H9 (cell line): ENCODE results near the gene ZFAND3. TPM values are rescaled to one million over a fixed set of nuclear protein-coding genes. Genes with fewer than 3 reads are reported as not detected.

Experiments
- DNase-seq: peaks from one replicate; pipeline ENCODE4 v3.0.0-alpha.2; 2017
- H2AFZ ChIP-seq: one replicate; pipeline ENCODE4 v1.6.1; 2013; ENCODE audit warnings: mild to moderate bottlenecking, low read length, control low read depth, moderate library complexity
- H2AK5ac ChIP-seq: 2 replicates; pipeline ENCODE4 v1.6.1; 2013; ENCODE audit warnings: low read length, control low read depth, mixed read lengths; ENCODE audit not compliant: insufficient read length
- H2BK120ac ChIP-seq: one replicate; pipeline ENCODE4 v1.6.1; 2013; ENCODE audit warnings: low read depth, mild to moderate bottlenecking, low read length, control low read depth, inconsistent platforms; ENCODE audit not compliant: poor library complexity, severe bottlenecking
- H2BK12ac ChIP-seq: 2 replicates; pipeline ENCODE4 v1.6.1; 2013; ENCODE audit warnings: low read length, control low read depth, mixed read lengths, low read depth; ENCODE audit not compliant: insufficient read length
- H2BK15ac ChIP-seq: 2 replicates; pipeline ENCODE4 v1.6.1; 2013; ENCODE audit warnings: low read depth, low read length, control low read depth
- H2BK20ac ChIP-seq: one replicate; pipeline ENCODE4 v1.6.1; 2013; ENCODE audit warnings: low read depth, mild to moderate bottlenecking, low read length, control low read depth, inconsistent platforms; ENCODE audit not compliant: poor library complexity, severe bottlenecking
- H2BK5ac ChIP-seq: 2 replicates; pipeline ENCODE4 v1.6.1; 2013; ENCODE audit warnings: low read length, control low read depth, mixed read lengths; ENCODE audit not compliant: insufficient read length
- H3K14ac ChIP-seq: 2 replicates; pipeline ENCODE4 v1.6.1; 2013; ENCODE audit warnings: low read length, control low read depth; ENCODE audit not compliant: insufficient read depth
- H3K18ac ChIP-seq: 2 replicates; pipeline ENCODE4 v1.6.1; 2013; ENCODE audit warnings: low read depth, mild to moderate bottlenecking, mixed read lengths, low read length, control low read depth; ENCODE audit not compliant: insufficient read length
- H3K23ac ChIP-seq: 2 replicates; pipeline ENCODE4 v1.6.1; 2013; ENCODE audit warnings: low read length, control low read depth, mixed read lengths, low read depth; ENCODE audit not compliant: insufficient read length
- H3K23me2 ChIP-seq: 2 replicates; pipeline ENCODE4 v1.6.1; 2013; ENCODE audit warnings: low read depth, mild to moderate bottlenecking, mixed read lengths, low read length, control low read depth; ENCODE audit not compliant: insufficient read length, poor library complexity, severe bottlenecking
- H3K27ac ChIP-seq: 2 replicates; pipeline ENCODE4 v1.5.1; 2013; ENCODE audit warnings: low read length, control low read depth, mixed read lengths, low read depth; ENCODE audit not compliant: insufficient read length
- H3K27me3 ChIP-seq: 2 replicates; pipeline ENCODE4 v1.6.1; 2013; ENCODE audit warnings: low read length, control low read depth, inconsistent platforms; ENCODE audit not compliant: insufficient read depth
- H3K4ac ChIP-seq: 2 replicates; pipeline ENCODE4 v1.6.1; 2013; ENCODE audit warnings: low read depth, mild to moderate bottlenecking, control low read depth, inconsistent platforms, low read length, moderate library complexity
- H3K4me1 ChIP-seq: 2 replicates; pipeline ENCODE4 v1.6.1; 2013; ENCODE audit warnings: low read length, control low read depth, inconsistent platforms; ENCODE audit not compliant: insufficient read depth
- H3K4me2 ChIP-seq: 2 replicates; pipeline ENCODE4 v1.6.1; 2013; ENCODE audit warnings: low read length, control low read depth, mixed read lengths; ENCODE audit not compliant: insufficient read length, insufficient read depth
- H3K56ac ChIP-seq: 2 replicates; pipeline ENCODE4 v1.6.1; 2013; ENCODE audit warnings: low read depth, mild to moderate bottlenecking, mixed read lengths, low read length, control low read depth; ENCODE audit not compliant: insufficient read length
- H3K79me1 ChIP-seq: 2 replicates; pipeline ENCODE4 v1.6.1; 2013; ENCODE audit warnings: low read depth, mild to moderate bottlenecking, moderate library complexity, low read length, control low read depth, inconsistent platforms; ENCODE audit not compliant: insufficient read depth, poor library complexity, severe bottlenecking
- H3K79me2 ChIP-seq: 2 replicates; pipeline ENCODE4 v1.6.1; 2013; ENCODE audit warnings: low read length, control low read depth, inconsistent platforms; ENCODE audit not compliant: insufficient read depth
- H3K9ac ChIP-seq: 2 replicates; pipeline ENCODE4 v1.6.1; 2013; ENCODE audit warnings: low read length, control low read depth, mixed read lengths; ENCODE audit not compliant: insufficient read length; ENCODE audit errors: extremely low read depth
- H3K9me3 ChIP-seq: one replicate; pipeline ENCODE4 v1.6.1; 2013; ENCODE audit warnings: low read depth, low read length, inconsistent platforms; ENCODE audit not compliant: control insufficient read depth
- H3T11ph ChIP-seq: one replicate; pipeline ENCODE4 v1.6.1; 2013; ENCODE audit warnings: mild to moderate bottlenecking, low read length, control low read depth, inconsistent platforms
- H4K20me1 ChIP-seq: one replicate; pipeline ENCODE4 v1.6.1; 2013; ENCODE audit not compliant: control insufficient read depth, insufficient read length, insufficient read depth
- H4K5ac ChIP-seq: 2 replicates; pipeline ENCODE4 v1.6.1; 2013; ENCODE audit warnings: low read depth, mild to moderate bottlenecking, mixed read lengths, low read length, control low read depth; ENCODE audit not compliant: insufficient read length
- H4K8ac ChIP-seq: replicated peaks from 2 replicates; pipeline ENCODE4 v1.6.1; 2013; ENCODE audit warnings: low read length, control low read depth, mixed read lengths, low read depth; ENCODE audit not compliant: insufficient read length
- H4K91ac ChIP-seq: 2 replicates; pipeline ENCODE4 v1.6.1; 2013; ENCODE audit warnings: low read depth, mild to moderate bottlenecking, moderate library complexity, mixed read lengths, low read length, control low read depth; ENCODE audit not compliant: insufficient read length
- H3K27ac Mint-ChIP-seq, 3 experiments: 2 replicates in 2 of 3; 3 replicates in 1 of 3; pipeline ENCODE4 v1.8.0; 2020 to 2021; ENCODE audit warnings: mixed read lengths in 3 of 3, mild to moderate bottlenecking in 1 of 3, moderate library complexity in 1 of 3
- H3K27me3 Mint-ChIP-seq: 2 replicates; pipeline ENCODE4 v1.8.0; 2021; ENCODE audit warnings: low read depth, mild to moderate bottlenecking, moderate library complexity, mixed read lengths
- H3K36me3 Mint-ChIP-seq, 3 experiments: 2 replicates in 2 of 3; 3 replicates in 1 of 3; pipeline ENCODE4 v1.8.0; 2020 to 2021; ENCODE audit warnings: low read depth in 3 of 3, mixed read lengths in 3 of 3; ENCODE audit not compliant: insufficient read depth in 1 of 3
- H3K4me1 Mint-ChIP-seq, 2 experiments: 2 replicates each; pipeline ENCODE4 v1.8.0; 2020; ENCODE audit warnings: mixed read lengths in 2 of 2
- H3K4me3 Mint-ChIP-seq, 2 experiments: 2 replicates in 1 of 2; 3 replicates in 1 of 2; pipeline ENCODE4 v1.8.0; 2020 to 2021; ENCODE audit warnings: mild to moderate bottlenecking in 2 of 2, mixed read lengths in 2 of 2, moderate library complexity in 1 of 2
- H3K9me3 Mint-ChIP-seq, 2 experiments: 2 replicates in 1 of 2; 3 replicates in 1 of 2; pipeline ENCODE4 v1.8.0; 2020; ENCODE audit warnings: mild to moderate bottlenecking in 2 of 2, mixed read lengths in 2 of 2, moderate library complexity in 1 of 2
- CTCF ChIP-seq: fragments of 200-600 bp; sonication (generic); conservative IDR thresholded peaks from 3 replicates; pipeline ENCODE4 v1.8.0; 2021; ENCODE audit warnings: antibody characterized with exemption, mild to moderate bottlenecking
- total RNA-seq: library from RNA; stranded (reverse); gene quantifications from 2 replicates; pipeline ENCODE4 v1.2.1, GENCODE V29; 2021

Gene ZFAND3
- total RNA-seq, 1 experiment from 2014 or later: 57.7 TPM

- Mint-ChIP-seq H3K4me3 (no peak overlapping the region), H3K27ac (no peak overlapping the region), H3K36me3 (peaks cover 3 to 4% (median 3%) of the 10 kb centered on the region in 3 experiments; a peak in 5 of 7 replicates), H3K9me3 (peaks cover 2% of the 10 kb centered on the region in 2 experiments; a peak in 2 of 5 replicates), H3K4me1 (peaks cover 15 to 17% of the 10 kb centered on the region in 2 experiments), H3K27me3 (no peaks in the 10 kb centered on the region)
- H3K14ac ChIP-seq: no peak overlapping the region
- no peak overlapping the region for H2AFZ ChIP-seq
- DNase-seq: no peak
- H4K91ac ChIP-seq: no peak overlapping the region
- H3K18ac ChIP-seq: no peak overlapping the region
- no peak overlapping the region for H3K23ac ChIP-seq
- no peak for TF ChIP-seq CTCF
- H3K4ac ChIP-seq: no peak overlapping the region
- no peaks in the 10 kb centered on the region for H3K79me1 ChIP-seq
- 0 out of 2 replicates have a peak, but pooled peaks cover 2% of the 10 kb centered on the region for H3K4me1 ChIP-seq
- no peak overlapping the region for H2BK120ac ChIP-seq
- no peak overlapping the region for H3K56ac ChIP-seq
- no peak overlapping the region for H2AK5ac ChIP-seq
- H4K20me1 ChIP-seq: no peaks in the 10 kb centered on the region
- no peak overlapping the region for H4K8ac ChIP-seq
- no peaks in the 10 kb centered on the region for H3K79me2 ChIP-seq
- no peak overlapping the region for H3K9ac ChIP-seq
- H3K27me3 ChIP-seq: no peaks in the 10 kb centered on the region
- no peak overlapping the region for H2BK20ac ChIP-seq
- no peak overlapping the region for H3T11ph ChIP-seq
- H2BK15ac ChIP-seq: no peak overlapping the region
- no peak overlapping the region for H3K27ac ChIP-seq
- no peak overlapping the region for H3K4me2 ChIP-seq
- H3K9me3 ChIP-seq: no peaks in the 10 kb centered on the region
- H4K5ac ChIP-seq: no peak overlapping the region
- no peaks in the 10 kb centered on the region for H3K23me2 ChIP-seq
- no peak overlapping the region for H2BK12ac ChIP-seq
- no peak overlapping the region for H2BK5ac ChIP-seq
These were observed 205.9 kb downstream of the ZFAND3 start for GRCh38 chr6:38025451-38025850.
